Caco-2 (cell line): ENCODE data around the gene TSPAN9. TPM values are rescaled to one million over a fixed set of nuclear protein-coding genes. Genes with fewer than 3 reads are reported as not detected.

ENCODE experiments used
- BruUV-seq: library from RNA; stranded (reverse); fragments of 400-500 nt; replicated peaks from 2 replicates; lab custom pipeline; 2021; lab: Mats Ljungman, UMichigan
- CTCF ChIA-PET: fragments of 300-600 bp; sonication (Branson Sonifier 250); formaldehyde crosslinking; loops from one replicate; lab custom pipeline; 2022; ENCODE audit warnings: antibody characterized with exemption; lab: Charles Lee
- POLR2A ChIA-PET: fragments of 300-600 bp; sonication (Branson Sonifier 250); formaldehyde crosslinking; loops from one replicate; lab custom pipeline; 2022; ENCODE audit warnings: antibody characterized with exemption; lab: Charles Lee
- DNase-seq, 2 experiments: peaks; one replicate each; pipeline versions ENCODE4 v3.0.0 to v3.0.0-alpha.2; 2020 to 2022
- H3K27me3 ChIP-seq: replicated peaks from 2 replicates; pipeline ENCODE4 v1.6.0; 2011; ENCODE audit warnings: low read length; ENCODE audit not compliant: control insufficient read depth, insufficient read depth
- H3K36me3 ChIP-seq: 2 replicates; pipeline ENCODE4 v1.5.1; 2011; ENCODE audit warnings: low read length; ENCODE audit not compliant: control insufficient read depth, insufficient read depth
- H3K4me1 ChIP-seq: fragments of 250-450 bp; sonication (Bioruptor Pico); 2 replicates; pipeline ENCODE4 v1.5.1; 2020; ENCODE audit warnings: mild to moderate bottlenecking
- H3K4me3 ChIP-seq: 2 replicates; pipeline ENCODE4 v1.5.1; 2011; ENCODE audit warnings: low read depth, mild to moderate bottlenecking, control low read depth, low read length
- H3K9me3 ChIP-seq: fragments of 250-450 bp; sonication (Bioruptor Pico); 2 replicates; pipeline ENCODE4 v1.5.1; 2020; ENCODE audit warnings: mild to moderate bottlenecking, moderate library complexity
- H3K27ac Mint-ChIP-seq: one replicate; pipeline ENCODE4 v1.8.0; 2022; ENCODE audit warnings: mixed read lengths; ENCODE audit not compliant: unreplicated experiment
- H3K27me3 Mint-ChIP-seq: one replicate; pipeline ENCODE4 v1.8.0; 2022; ENCODE audit warnings: mixed read lengths; ENCODE audit not compliant: insufficient read depth, unreplicated experiment
- H3K36me3 Mint-ChIP-seq: one replicate; pipeline ENCODE4 v1.8.0; 2022; ENCODE audit warnings: mild to moderate bottlenecking, mixed read lengths; ENCODE audit not compliant: insufficient read depth, unreplicated experiment
- H3K4me1 Mint-ChIP-seq: one replicate; pipeline ENCODE4 v1.8.0; 2022; ENCODE audit warnings: low read depth, mixed read lengths; ENCODE audit not compliant: unreplicated experiment
- H3K4me3 Mint-ChIP-seq: one replicate; pipeline ENCODE4 v1.8.0; 2022; ENCODE audit warnings: mild to moderate bottlenecking, moderate library complexity, mixed read lengths; ENCODE audit not compliant: unreplicated experiment
- H3K9me3 Mint-ChIP-seq: one replicate; pipeline ENCODE4 v1.8.0; 2022; ENCODE audit warnings: mixed read lengths; ENCODE audit not compliant: unreplicated experiment
- CTCF ChIP-seq, 2 experiments: fragments of 200-600 bp in 1 of 2; IDR thresholded peaks; 1 replicate in 1 of 2; 2 replicates in 1 of 2; pipeline versions ENCODE4 v1.5.1 to v1.8.0; 2011 to 2022; ENCODE audit warnings: antibody characterized with exemption in 1 of 2, control low read depth in 1 of 2, inconsistent platforms in 1 of 2, low read depth in 1 of 2, low read length in 1 of 2, mild to moderate bottlenecking in 1 of 2, moderate library complexity in 1 of 2; ENCODE audit not compliant: insufficient read depth in 1 of 2, severe bottlenecking in 1 of 2, unreplicated experiment in 1 of 2
- intact Hi-C: fragments of 100-400 bp; cut with micrococcal nuclease; formaldehyde crosslinking; loops from one replicate; pipeline ENCODE4 v1.10.0; 2022; ENCODE audit not compliant: unreplicated experiment
- total RNA-seq: library from RNA; stranded (reverse); gene quantifications from 2 replicates; pipeline ENCODE4 v1.2.3, GENCODE V29; 2022

TSPAN9 gene
- total RNA-seq, 1 experiment from 2014 or later = 49.1 TPM

GRCh38 chr12:3032161-3032560 is 45.0 kb upstream of the TSPAN9 start:
- H3K27me3 Mint-ChIP-seq = no peaks in the 10 kb centered on the region
- CTCF ChIA-PET = interaction anchor here (1.1 to 1.7 kb wide), 2 partner anchors 9 kb away, joined by 4 read pairs; no protein-coding TSS in a partner anchor
- no peaks in the 10 kb centered on the region for H3K9me3 Mint-ChIP-seq
- H3K4me3 Mint-ChIP-seq = no peak overlapping the region
- TF ChIP-seq CTCF (IDR thresholded peaks at IDR 0.05; ENCODE audit: insufficient read depth in 1 of 2, low read depth in 1 of 2, low read length in 1 of 2, severe bottlenecking in 1 of 2, unreplicated experiment in 1 of 2) = no peak
- H3K27ac Mint-ChIP-seq = no peak overlapping the region
- peaks cover 94% of the 10 kb centered on the region for H3K36me3 Mint-ChIP-seq
- no peak overlapping the region for H3K4me3 ChIP-seq
- no peaks in the 10 kb centered on the region for H3K9me3 ChIP-seq
- no TSS peak for BruUV-seq
- H3K4me1 Mint-ChIP-seq = no peaks in the 10 kb centered on the region
- intact Hi-C loops = loop anchor here (5.0 kb wide), 1 partner anchor 70 kb away; no protein-coding TSS in a partner anchor
- H3K4me1 ChIP-seq = no peaks in the 10 kb centered on the region
- H3K27me3 ChIP-seq = no peaks in the 10 kb centered on the region
- POLR2A ChIA-PET = no interaction called here
- H3K36me3 ChIP-seq = no peaks in the 10 kb centered on the region; the same call in 1 of the 2 replicates
- DNase-seq = no peak

- Mint-ChIP-seq H3K4me1 (no peaks in the 10 kb centered on the region), H3K36me3 (peaks cover 93% of the 10 kb centered on the region), H3K27ac (peak overlapping the region; percentile 43), H3K27me3 (no peaks in the 10 kb centered on the region), H3K9me3 (no peaks in the 10 kb centered on the region), H3K4me3 (no peak overlapping the region)
- Histone ChIP-seq H3K36me3 (peaks cover under 1% of the 10 kb centered on the region; the same call in 1 of the 2 replicates), H3K9me3 (no peaks in the 10 kb centered on the region), H3K27me3 (no peaks in the 10 kb centered on the region), H3K4me3 (no peak overlapping the region), H3K4me1 (no peaks in the 10 kb centered on the region)
- no TSS peak for BruUV-seq
- intact Hi-C loops = loop anchor here (5.0 kb wide), 1 partner anchor 71 kb away; no protein-coding TSS in a partner anchor
- no peak for DNase-seq
- ChIA-PET CTCF (interaction anchor here (0.5 to 2.2 kb wide), 6 partner anchors 8 to 242 kb away, joined by 3 to 9 read pairs (median 4); no protein-coding TSS in a partner anchor), POLR2A (interaction anchor here (0.6 kb wide), 1 partner anchor 65 kb away, joined by 3 read pairs; no protein-coding TSS in a partner anchor)
- TF ChIP-seq CTCF (IDR thresholded peaks at IDR 0.05; ENCODE audit: insufficient read depth in 1 of 2, low read depth in 1 of 2, low read length in 1 of 2, severe bottlenecking in 1 of 2, unreplicated experiment in 1 of 2) = no peak
These were observed 44.2 kb upstream of the TSPAN9 start for GRCh38 chr12:3032770-3033538.

GRCh38 chr12:3033539-3033867 is 43.7 kb upstream of the TSPAN9 start:
- Histone ChIP-seq H3K27me3 (no peaks in the 10 kb centered on the region), H3K4me3 (no peak overlapping the region), H3K4me1 (no peaks in the 10 kb centered on the region), H3K36me3 (peaks cover 1% of the 10 kb centered on the region; the same call in 1 of the 2 replicates), H3K9me3 (no peaks in the 10 kb centered on the region)
- Mint-ChIP-seq H3K9me3 (no peaks in the 10 kb centered on the region), H3K36me3 (peaks cover 93% of the 10 kb centered on the region), H3K27ac (peak overlapping the region; percentile 43), H3K4me1 (no peaks in the 10 kb centered on the region), H3K4me3 (no peak overlapping the region), H3K27me3 (no peaks in the 10 kb centered on the region)
- ChIA-PET CTCF (interaction anchor here (0.5 to 2.2 kb wide), 7 partner anchors 20 to 242 kb away, joined by 3 to 27 read pairs (median 5); no protein-coding TSS in a partner anchor), POLR2A (interaction anchor here (0.6 kb wide), 1 partner anchor 66 kb away, joined by 3 read pairs; no protein-coding TSS in a partner anchor)
- TF ChIP-seq CTCF (IDR thresholded peaks at IDR 0.05; ENCODE audit: insufficient read depth in 1 of 2, low read depth in 1 of 2, low read length in 1 of 2, severe bottlenecking in 1 of 2, unreplicated experiment in 1 of 2) = no peak
- intact Hi-C loops = loop anchor here (5.0 kb wide), 1 partner anchor 71 kb away; no protein-coding TSS in a partner anchor
- no peak for DNase-seq
- no TSS peak for BruUV-seq
